Thyroid gland (tissue), 4 donors: ENCODE data around the gene TUBA4A. TPM values are rescaled to one million over a fixed set of nuclear protein-coding genes. Genes with fewer than 3 reads are reported as not detected.

Source experiments
- DNase-seq, 2 donors: peaks; one replicate each; pipeline ENCODE4 v3.0.0-alpha.2; 2019
- H3K27ac ChIP-seq, 3 donors: fragments of 200-600 bp; sonication (generic); 1 replicate in 2 of 3; 2 replicates in 1 of 3; pipeline ENCODE4 v1.5.1; 2016 to 2019; ENCODE audit warnings: mild to moderate bottlenecking in 1 of 3, moderate library complexity in 1 of 3
- H3K27me3 ChIP-seq: fragments of 200-600 bp; sonication (generic); one replicate; pipeline ENCODE4 v1.5.1; 2019
- H3K36me3 ChIP-seq, 2 donors: fragments of 200-600 bp; sonication (generic); one replicate each; pipeline ENCODE4 v1.5.1; 2016 to 2019
- H3K4me1 ChIP-seq, 2 donors: fragments of 200-600 bp; sonication (generic); one replicate each; pipeline ENCODE4 v1.5.1; 2017 to 2019
- H3K4me3 ChIP-seq, 3 donors: fragments of 200-600 bp; sonication (generic); replicated peaks in 1 of 3; 1 replicate in 2 of 3; 2 replicates in 1 of 3; pipeline ENCODE4 v1.5.1; 2016; ENCODE audit warnings: mild to moderate bottlenecking in 1 of 3
- H3K9me3 ChIP-seq: fragments of 200-600 bp; sonication (generic); one replicate; pipeline ENCODE4 v1.5.1; 2017
- CTCF ChIP-seq, 6 experiments: fragments of 200-600 bp in 3 of 6; fragments of 450-650 bp in 3 of 6; sonication (generic) in 3 of 6; IDR thresholded peaks; one replicate each; pipeline ENCODE4 v1.5.1; 2016 to 2019; ENCODE audit warnings: antibody characterized with exemption in 6 of 6, mild to moderate bottlenecking in 2 of 6, inconsistent platforms in 1 of 6, moderate library complexity in 1 of 6
- POLR2A ChIP-seq, 2 donors: fragments of 450-650 bp; IDR thresholded peaks; one replicate each; pipeline ENCODE4 v1.6.1; 2017; ENCODE audit warnings: antibody characterized with exemption in 2 of 2, mild to moderate bottlenecking in 2 of 2, moderate library complexity in 1 of 2
- WGBS, 2 donors: methylation state at CpG; one replicate each; pipeline ENCODE4 v1.1.5; 2017; 5-methylcytosine and 5-hydroxymethylcytosine counted together
- intact Hi-C: fragments of 100-400 bp; cut with DNase I; formaldehyde crosslinking; loops from one replicate; pipeline ENCODE4 v1.15.1; 2023
- total RNA-seq, 4 donors: library from RNA; depleted of rRNA; stranded (reverse); fragments of >200 nt; gene quantifications; one replicate each; pipeline ENCODE4 v1.2.3, GENCODE V29; 2016

The TUBA4A gene
- total RNA-seq, 4 donors from 2014 or later, result 21.0 to 72.4 (median 34.8) TPM

DNA sequence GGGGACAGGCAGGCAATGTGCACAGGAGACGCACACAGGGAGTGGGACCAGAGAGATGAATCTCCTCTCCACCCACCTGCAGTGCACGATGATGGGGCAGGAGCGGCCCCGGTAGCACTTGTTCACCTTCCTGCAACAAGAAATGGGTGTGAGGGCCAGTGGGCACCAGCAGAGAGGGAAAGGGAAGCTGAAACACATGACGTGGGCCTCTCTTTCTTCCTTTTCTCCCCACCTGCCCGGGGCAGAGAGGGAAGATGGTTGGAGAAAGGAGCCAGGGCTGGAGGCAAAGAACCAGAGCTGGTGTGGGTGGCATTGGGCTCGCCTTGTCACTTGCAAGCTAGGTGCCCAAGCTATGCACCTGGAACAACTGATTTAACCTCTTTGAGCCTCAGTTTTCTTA lies 37.7 kb upstream of the TUBA4A start:
- Histone ChIP-seq H3K27me3 (no peaks in the 10 kb centered on the region), H3K4me1 (peaks cover 4 to 21% of the 10 kb centered on the region in 2 donors), H3K36me3 (no peaks in the 10 kb centered on the region), H3K27ac (no peak overlapping the region), H3K9me3 (no peaks in the 10 kb centered on the region), H3K4me3 (no peak overlapping the region)
- DNase-seq, result no peak
- 83 to 89% methylated on average over 7 of the region's 7 CpGs for WGBS, 2 donors
- TF ChIP-seq POLR2A (IDR thresholded peaks at IDR 0.05) (no peak), CTCF (IDR thresholded peaks at IDR 0.05) (no peak)
- intact Hi-C loops, result no loop called here

DNA sequence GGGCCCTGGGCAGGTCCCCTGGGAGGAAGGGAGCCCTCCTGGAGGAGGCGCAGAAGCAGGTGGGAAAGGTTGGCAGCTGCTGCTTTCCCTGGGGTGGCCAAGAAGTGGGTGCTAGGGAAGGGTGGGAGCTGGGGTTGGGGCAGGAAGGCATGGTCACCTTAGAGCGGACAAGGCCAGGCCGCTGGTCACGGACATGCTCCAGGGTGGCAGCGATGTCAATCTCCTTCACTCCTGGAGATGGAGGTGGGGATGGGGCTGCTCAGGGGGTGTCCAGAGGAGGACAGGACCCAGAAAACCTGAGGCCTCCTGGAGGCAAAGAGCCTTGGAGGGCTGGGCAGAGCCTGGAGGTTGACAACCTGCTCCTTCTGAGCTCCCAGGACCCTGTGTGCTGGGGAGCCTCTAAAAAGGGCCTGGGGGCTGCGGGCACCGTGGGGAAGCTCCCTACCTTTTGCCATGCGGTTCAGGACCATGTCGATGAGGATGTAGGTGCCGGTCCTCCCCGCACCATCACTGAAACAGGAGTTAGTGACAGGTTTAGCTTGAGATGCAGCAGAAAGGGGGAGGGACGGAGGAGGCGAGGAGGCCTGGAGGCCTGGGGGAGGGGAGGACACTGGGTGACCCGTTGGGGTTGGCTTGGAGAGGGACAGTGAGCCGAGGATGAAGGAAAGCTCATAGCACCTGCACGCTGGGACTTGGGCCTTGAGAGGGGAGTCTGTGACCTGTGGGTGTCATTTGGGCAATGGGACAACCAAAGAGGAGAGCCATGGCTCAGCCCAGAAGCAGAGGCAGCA lies 36.9 kb upstream of the TUBA4A start:
- 87 to 89% methylated on average over 16 of the region's 16 CpGs for WGBS, 2 donors
- Histone ChIP-seq H3K4me3 (no peak overlapping the region), H3K27me3 (no peaks in the 10 kb centered on the region), H3K36me3 (peaks cover 0 to under 1% of the 10 kb centered on the region in 2 donors), H3K27ac (no peak overlapping the region), H3K9me3 (no peaks in the 10 kb centered on the region), H3K4me1 (peaks cover 4 to 21% of the 10 kb centered on the region in 2 donors)
- TF ChIP-seq CTCF (IDR thresholded peaks at IDR 0.05), result no peak
- TF ChIP-seq POLR2A (IDR thresholded peaks at IDR 0.05), result no peak
- no peak for DNase-seq
- intact Hi-C loops, result no loop called here

DNA sequence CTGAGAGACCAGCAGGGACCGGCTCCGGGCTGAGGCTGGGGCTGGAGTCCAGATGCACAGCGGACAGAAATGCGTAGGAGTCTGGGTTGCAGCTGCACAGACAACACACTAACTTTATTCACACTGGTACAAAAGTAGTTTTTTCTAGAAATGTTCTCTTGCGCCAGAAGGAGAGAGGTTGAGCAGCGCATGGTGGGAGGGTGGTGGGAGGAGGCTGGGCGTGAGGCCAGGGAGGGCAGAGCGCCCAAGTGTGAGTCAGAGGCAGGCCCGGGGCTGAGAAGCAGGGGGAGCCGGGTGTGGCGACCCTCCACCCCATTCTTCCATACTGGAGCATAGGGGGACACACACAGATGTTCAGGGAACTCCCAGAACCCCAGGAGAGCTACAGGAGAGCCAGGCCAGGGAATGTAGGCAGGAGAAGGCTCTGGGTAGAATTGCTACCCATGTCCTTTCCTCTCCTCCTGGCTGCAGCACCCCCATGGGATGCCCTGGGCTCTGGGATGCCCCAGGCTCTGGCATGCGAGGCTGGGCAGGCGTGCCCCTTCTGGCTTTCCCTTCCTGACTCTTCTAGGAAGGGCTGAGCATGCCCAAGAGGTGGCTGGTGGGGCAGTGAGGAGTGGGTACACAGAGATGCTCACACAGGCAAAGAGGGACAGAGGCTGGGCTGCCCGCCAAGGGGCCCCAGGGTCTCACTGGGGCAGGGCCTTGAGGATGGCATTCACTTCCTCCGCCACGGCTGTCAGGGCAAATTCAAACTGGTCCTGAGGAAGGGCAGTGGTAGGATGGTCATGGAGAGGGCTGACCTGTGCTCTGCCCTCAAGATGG lies 36.0 kb upstream of the TUBA4A start:
- WGBS, 2 donors, result 28 to 38% methylated on average over 11 to 16 of the region's 16 CpGs
- TF ChIP-seq CTCF (IDR thresholded peaks at IDR 0.05) (no peak), POLR2A (IDR thresholded peaks at IDR 0.05) (no peak)
- Histone ChIP-seq H3K4me3 (no peak overlapping the region), H3K27me3 (no peaks in the 10 kb centered on the region), H3K36me3 (peaks cover 5 to 9% of the 10 kb centered on the region in 2 donors), H3K27ac (peak overlapping the region in 2 of 3 donors; percentile 65 to 70), H3K4me1 (peaks cover 0 to 16% of the 10 kb centered on the region in 2 donors), H3K9me3 (no peaks in the 10 kb centered on the region)
- peak; percentile 79 to 81 for DNase-seq
- intact Hi-C loops, result no loop called here

DNA sequence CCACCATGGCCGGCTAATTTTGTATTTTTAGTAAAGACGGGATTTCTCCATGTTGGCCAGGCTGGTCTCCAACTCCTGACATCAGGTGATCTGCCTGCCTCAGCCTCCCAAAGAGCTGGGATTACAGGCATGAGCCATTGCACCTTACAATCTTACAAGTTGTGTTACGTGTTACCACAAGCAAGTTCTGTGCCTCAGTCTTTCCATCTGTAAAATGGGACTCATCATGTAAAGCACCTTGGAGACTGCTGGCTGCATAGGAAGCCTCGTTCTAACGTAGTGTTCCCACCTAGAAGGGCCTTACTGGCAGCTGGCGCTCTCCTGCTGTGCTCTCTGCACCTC lies 35.4 kb upstream of the TUBA4A start:
- intact Hi-C loops, result no loop called here
- H3K27ac ChIP-seq, result peak overlapping the region in 2 of 3 donors; percentile 65 to 70
- DNase-seq, result no peak

More for the DNA sequence above, 35.4 kb upstream of the TUBA4A start:
- Histone ChIP-seq H3K9me3 (no peaks in the 10 kb centered on the region), H3K4me1 (peaks cover 0 to 12% of the 10 kb centered on the region in 2 donors), H3K4me3 (no peak overlapping the region), H3K27me3 (no peaks in the 10 kb centered on the region), H3K36me3 (peaks cover 11 to 15% of the 10 kb centered on the region in 2 donors)
- WGBS, 2 donors, result 69 to 88% methylated on average over 3 to 6 of the region's 6 CpGs
- TF ChIP-seq POLR2A (IDR thresholded peaks at IDR 0.05) (no peak), CTCF (IDR thresholded peaks at IDR 0.05) (no peak)
